Mammary epithelial cell (primary cell): ENCODE results near the gene CRIM1.

ENCODE experiments used
- CTCF ChIP-seq, 2 donors: IDR thresholded peaks in 1 of 2; conservative IDR thresholded peaks in 1 of 2; 2 replicates each; pipeline ENCODE4 v1.5.1; 2011 to 2012; ENCODE audit warnings: inconsistent platforms in 2 of 2, low read length in 2 of 2, mild to moderate bottlenecking in 2 of 2, control low read depth in 1 of 2, low read depth in 1 of 2; ENCODE audit not compliant: insufficient read depth in 1 of 2; ENCODE audit errors: extremely low read depth in 1 of 2
- EZH2 ChIP-seq: IDR thresholded peaks from 2 replicates; pipeline ENCODE4 v1.6.1; 2012; ENCODE audit warnings: low read length, inconsistent platforms, borderline replicate concordance

- TF ChIP-seq CTCF (conservative IDR thresholded peaks at IDR 0.05 in 1 of 2, IDR thresholded peaks at IDR 0.05 in 1 of 2; ENCODE audit: extremely low read depth in 1 of 2, insufficient read depth in 1 of 2, low read depth in 1 of 2, low read length in 2 of 2) = no peak
- no peak for TF ChIP-seq EZH2
Observed at GRCh38 chr2:36369716-36370115, 14.1 kb downstream of the CRIM1 start.
